ENCODE data around the gene CSNK1G1.

The CSNK1G1 gene

GRCh38 chr15:64153480-64154367 lies 202.2 kb downstream of the CSNK1G1 start:
- peak; percentile 93 for DNase-seq (ENCODE audit: low spot score)

- peak; percentile 51 for DNase-seq (ENCODE audit: low spot score)
These were observed 203.2 kb downstream of the CSNK1G1 start for GRCh38 chr15:64152507-64153387.

DNA sequence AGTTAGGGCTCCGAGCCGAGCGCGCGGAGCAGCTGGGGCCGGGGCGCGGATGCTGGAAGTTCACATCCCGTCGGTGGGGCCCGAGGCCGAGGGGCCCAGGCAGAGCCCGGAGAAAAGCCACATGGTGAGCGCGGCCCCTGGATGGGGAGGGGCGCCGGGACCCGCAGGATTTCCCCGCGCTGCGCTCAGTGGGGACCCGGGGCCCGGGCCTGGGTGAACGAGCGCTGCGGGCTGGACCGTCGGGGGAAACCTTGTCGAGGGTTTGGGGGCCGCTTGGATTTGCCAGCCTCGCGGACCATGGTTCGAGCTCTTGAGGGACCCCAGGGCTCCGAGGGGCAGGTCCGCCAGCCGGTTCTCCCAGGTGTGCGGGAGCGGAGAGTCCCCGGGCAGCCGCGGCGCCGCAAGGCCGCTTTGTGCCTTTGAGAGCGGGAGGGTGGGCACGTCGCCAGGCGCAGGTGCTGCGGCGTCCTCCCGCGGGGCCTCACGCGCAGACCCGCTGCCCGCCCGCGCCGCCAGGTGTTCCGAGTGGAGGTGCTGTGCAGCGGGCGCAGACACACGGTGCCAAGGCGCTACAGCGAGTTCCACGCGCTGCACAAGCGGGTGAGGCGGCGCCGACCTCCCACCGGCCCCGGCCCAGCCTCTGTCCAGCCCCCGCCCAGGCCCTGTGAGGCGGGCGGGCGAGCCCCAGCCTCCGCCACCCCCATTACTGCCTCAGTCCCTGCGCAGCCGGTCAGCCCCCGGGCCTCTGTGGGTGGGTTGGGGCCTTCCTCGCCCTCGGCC lies 204.1 kb downstream of the CSNK1G1 start, which contains the start of gene SNX22:
SNX22 (plus strand) TSS at position 5 of the 780 bp plus-strand sequence; CDS start at position 50, 45 bp downstream.
- DNase-seq (ENCODE audit: low spot score) = peak; percentile 55

GRCh38 chr15:64149893-64150578 lies 205.9 kb downstream of the CSNK1G1 start:
- DNase-seq (ENCODE audit: low spot score) = peak; percentile 44

- peak; percentile 76 for DNase-seq (ENCODE audit: low spot score)
These were observed 206.5 kb downstream of the CSNK1G1 start for GRCh38 chr15:64149424-64149823.

GRCh38 chr15:64148581-64148980 lies 207.4 kb downstream of the CSNK1G1 start:
- DNase-seq (ENCODE audit: low spot score) = no peak

GRCh38 chr15:64148168-64148567 lies 207.8 kb downstream of the CSNK1G1 start:
- DNase-seq (ENCODE audit: low spot score) = no peak

GRCh38 chr15:64146885-64147681 lies 208.9 kb downstream of the CSNK1G1 start:
- peak; percentile 57 for DNase-seq (ENCODE audit: low spot score)

- DNase-seq (ENCODE audit: low spot score) = no peak
These were observed 209.5 kb downstream of the CSNK1G1 start for GRCh38 chr15:64146520-64146884.

GRCh38 chr15:64146041-64146440 lies 209.9 kb downstream of the CSNK1G1 start:
- peak; percentile 45 for DNase-seq (ENCODE audit: low spot score)

- DNase-seq (ENCODE audit: low spot score) = peak; percentile 47
These were observed 211.2 kb downstream of the CSNK1G1 start for GRCh38 chr15:64144565-64145281.

DNA sequence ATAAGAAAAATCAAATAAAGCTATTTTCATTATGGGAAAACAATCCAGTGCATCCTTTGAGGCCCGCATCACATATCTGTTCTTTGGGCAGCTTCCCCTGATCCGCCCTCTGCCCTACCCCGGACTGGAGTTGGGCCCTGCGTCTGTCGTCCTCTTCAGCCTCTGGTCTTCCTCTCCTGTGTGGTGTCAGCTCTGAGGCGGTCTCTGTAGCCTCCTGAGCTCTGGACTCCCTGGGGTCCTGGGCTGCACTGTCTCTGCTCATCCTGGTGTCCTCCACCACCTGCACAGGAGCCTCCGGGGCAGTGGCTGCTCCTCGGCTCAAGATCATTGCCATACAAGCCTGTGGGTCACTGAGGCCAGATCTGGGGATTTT lies 211.8 kb downstream of the CSNK1G1 start:
- DNase-seq (ENCODE audit: low spot score) = no peak

- DNase-seq (ENCODE audit: low spot score) = no peak
These were observed 212.7 kb downstream of the CSNK1G1 start for GRCh38 chr15:64143276-64143675.

DNA sequence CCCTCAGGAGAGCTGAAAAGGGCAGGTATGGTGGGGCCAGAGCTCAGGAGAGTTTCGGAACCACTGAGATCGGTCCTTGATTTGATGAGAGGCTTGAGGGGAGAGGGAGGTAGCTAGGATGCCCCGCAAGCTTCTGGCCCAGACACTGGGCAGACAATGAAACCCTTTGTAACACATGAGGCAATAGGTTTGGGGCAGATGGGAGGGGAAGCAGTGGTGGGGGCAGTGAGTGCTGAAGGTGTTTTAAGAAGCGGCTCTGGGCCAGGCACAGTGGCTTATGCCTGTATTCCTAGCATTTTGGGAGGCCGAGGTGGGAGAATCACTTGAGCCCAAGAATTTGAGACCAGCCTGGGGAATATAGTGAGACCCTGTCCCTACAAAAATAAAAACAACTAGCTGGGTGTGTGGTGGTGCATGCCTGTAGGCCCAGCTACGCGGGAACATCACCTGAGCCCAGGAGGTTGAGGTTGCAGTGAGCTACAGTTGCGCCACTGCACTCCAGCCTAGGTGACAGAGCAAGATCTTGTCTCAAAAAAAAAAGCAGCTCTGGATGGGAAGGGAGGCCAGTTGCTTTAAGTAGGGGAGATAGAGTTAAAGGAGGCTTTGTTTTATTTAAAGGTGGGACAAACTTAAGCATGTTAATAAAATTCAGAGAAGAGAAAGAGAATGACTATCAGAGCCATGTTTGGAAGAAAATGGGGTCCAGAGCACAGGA lies 214.0 kb downstream of the CSNK1G1 start:
- DNase-seq (ENCODE audit: low spot score) = no peak

- DNase-seq (ENCODE audit: low spot score) = peak; percentile 76
These were observed 217.5 kb downstream of the CSNK1G1 start for GRCh38 chr15:64138331-64138941.

DNA sequence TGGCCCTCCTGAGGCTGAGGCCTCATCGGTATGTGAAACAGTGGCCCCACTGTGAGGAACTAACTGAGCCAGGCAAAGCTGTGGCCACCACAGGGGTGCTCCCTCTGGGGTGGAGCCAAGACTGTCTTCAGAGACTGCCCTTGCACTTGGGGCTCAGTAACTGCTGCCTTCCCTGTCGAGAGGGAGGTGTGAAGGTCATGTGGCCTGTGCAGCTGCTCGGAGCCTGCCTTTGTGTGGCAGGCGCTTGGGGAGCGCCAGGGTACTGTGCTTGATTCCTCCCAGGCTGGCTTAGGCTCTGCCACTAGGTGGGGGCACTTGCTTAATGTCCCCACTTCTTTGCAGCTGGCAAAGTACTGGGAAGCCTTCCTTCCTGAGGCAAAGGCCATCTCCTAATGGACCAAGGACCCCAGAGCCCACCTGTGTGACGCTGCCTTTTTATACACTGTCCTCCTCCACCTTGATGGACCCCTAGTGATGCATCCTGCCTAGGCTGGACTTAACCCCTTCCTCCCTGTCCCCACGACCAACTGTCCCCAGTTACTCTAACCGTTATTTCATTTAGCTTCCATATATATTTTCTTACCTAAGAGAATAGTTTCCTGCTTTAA lies 218.6 kb downstream of the CSNK1G1 start:
- DNase-seq (ENCODE audit: low spot score) = peak; percentile 48

DNA sequence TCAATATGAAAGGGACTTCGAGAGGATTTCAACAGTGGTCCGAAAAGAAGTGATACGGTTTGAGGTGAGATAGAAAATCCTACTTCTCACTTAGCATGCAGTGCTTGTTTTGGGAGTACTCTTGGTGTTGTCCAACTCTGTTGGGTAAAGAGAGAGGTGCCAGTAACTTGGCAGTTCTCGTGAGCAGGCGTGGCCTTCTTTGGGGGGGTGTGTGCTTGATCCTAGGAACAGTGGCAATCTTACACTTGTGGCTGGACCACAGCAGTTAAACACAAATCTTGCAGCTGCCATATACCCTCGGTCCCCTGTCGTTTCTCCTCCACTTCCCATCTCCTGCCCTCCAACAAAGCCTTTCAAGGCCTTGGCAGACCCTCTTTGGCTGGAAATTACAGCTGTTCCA lies 219.6 kb downstream of the CSNK1G1 start:
- DNase-seq (ENCODE audit: low spot score) = peak; percentile 52

DNA sequence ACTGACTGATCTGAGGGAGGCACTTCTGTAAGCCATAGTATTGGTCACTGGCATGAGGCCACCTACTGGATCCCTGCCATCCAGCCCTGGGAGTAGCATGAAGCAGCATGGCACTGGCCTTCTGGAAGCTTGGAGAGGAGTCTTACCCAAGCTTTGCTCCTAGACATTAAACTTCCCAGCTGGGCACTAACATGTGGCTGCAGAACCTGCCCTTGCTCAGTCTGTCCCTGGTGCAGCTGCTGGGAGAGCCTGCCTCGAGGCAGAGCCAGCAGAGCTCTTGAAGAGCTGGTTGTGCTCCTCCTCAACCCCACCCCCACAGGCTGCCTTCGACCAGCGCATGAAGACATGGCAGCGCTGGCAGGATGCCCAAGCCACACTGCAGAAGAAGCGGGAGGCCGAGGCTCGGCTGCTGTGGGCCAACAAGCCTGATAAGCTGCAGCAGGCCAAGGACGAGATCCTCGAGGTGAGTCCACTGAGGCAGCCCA lies 221.6 kb downstream of the CSNK1G1 start:
- peak; percentile 92 for DNase-seq (ENCODE audit: low spot score)

Data from hematopoietic multipotent progenitor cell treated with erythropoietin and hydrocortisone succinate and interleukin-3 and kit ligand, for 15 days (in vitro differentiated cells).